DND-41 (cell line): ENCODE data around the gene NLGN1.

Experiments used
- EZH2 ChIP-seq: IDR thresholded peaks from 3 replicates; pipeline ENCODE4 v1.6.1; 2012; ENCODE audit warnings: borderline replicate concordance, low read depth, mild to moderate bottlenecking, moderate library complexity, low read length, inconsistent platforms; ENCODE audit not compliant: severe bottlenecking
- TF ChIP-seq, protein P1 (sequence below): IDR thresholded peaks from 2 replicates; pipeline ENCODE4 v1.5.1; 2012; ENCODE audit warnings: borderline replicate concordance, low read length, moderate library complexity, mild to moderate bottlenecking; ENCODE audit not compliant: poor library complexity, severe bottlenecking; ENCODE audit errors: extremely low read depth

DNA sequence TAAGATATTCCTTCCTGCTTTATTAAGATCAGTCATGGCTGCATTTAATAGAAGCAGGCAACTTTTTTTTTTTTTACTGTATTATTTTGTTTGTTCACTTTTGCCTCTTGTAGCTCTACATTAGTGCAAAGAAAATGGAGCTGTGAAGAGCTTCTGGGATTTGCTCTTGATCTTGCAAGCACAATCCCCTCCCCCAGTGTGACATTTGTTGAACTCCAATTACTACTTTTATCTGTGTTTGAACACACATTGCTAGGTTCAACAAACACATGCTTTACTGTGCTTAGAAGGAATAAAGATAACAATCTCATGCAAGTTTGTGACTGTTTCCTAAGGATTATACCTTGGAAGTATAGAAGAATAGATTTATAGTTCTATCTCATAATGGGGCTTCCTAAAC lies 648.8 kb downstream of the NLGN1 start:
- TF ChIP-seq, protein P1, sequence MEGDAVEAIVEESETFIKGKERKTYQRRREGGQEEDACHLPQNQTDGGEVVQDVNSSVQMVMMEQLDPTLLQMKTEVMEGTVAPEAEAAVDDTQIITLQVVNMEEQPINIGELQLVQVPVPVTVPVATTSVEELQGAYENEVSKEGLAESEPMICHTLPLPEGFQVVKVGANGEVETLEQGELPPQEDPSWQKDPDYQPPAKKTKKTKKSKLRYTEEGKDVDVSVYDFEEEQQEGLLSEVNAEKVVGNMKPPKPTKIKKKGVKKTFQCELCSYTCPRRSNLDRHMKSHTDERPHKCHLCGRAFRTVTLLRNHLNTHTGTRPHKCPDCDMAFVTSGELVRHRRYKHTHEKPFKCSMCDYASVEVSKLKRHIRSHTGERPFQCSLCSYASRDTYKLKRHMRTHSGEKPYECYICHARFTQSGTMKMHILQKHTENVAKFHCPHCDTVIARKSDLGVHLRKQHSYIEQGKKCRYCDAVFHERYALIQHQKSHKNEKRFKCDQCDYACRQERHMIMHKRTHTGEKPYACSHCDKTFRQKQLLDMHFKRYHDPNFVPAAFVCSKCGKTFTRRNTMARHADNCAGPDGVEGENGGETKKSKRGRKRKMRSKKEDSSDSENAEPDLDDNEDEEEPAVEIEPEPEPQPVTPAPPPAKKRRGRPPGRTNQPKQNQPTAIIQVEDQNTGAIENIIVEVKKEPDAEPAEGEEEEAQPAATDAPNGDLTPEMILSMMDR: no peak
- TF ChIP-seq EZH2: no peak
